GM21576 (cell line): ENCODE data around the gene STAT6.

Experiments used
- ATAC-seq: cut with Tn5 transposase; IDR thresholded peaks from one replicate; pipeline ENCODE4 v1.9.1; 2021; ENCODE audit warnings: mild to moderate bottlenecking, moderate library complexity; ENCODE audit not compliant: unreplicated experiment

STAT6 gene

DNA sequence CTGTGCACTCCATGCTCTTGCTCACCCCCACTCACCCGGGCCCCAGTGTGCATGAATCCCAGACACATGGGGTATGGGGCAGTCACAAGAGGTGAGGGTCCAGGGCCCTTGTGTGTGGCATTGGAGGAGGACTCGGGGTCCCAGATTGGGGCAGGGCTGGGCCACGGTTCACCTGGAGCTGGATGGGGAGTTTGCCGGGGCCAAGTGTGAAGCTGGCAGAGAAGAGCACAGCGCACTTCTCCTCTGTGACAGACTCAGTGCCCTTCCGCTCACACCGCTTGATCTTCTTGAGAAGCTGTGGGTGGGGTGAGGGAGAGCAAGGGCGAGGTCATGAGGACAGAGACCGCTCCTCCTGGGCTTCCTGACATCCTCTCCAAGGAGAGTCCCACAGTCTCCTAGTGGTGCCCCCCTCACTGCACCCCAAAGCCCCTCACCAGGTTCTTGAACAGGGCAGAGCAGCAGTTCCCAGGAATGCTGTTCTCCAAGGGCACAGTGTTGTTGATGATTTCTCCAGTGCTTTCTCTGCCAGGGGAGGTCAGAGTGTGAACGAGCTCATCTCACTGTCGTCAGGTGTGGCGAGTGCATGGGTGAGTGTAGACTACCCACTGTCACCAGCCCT lies 6.8 kb downstream of the STAT6 start:
- ATAC-seq: no peak

DNA sequence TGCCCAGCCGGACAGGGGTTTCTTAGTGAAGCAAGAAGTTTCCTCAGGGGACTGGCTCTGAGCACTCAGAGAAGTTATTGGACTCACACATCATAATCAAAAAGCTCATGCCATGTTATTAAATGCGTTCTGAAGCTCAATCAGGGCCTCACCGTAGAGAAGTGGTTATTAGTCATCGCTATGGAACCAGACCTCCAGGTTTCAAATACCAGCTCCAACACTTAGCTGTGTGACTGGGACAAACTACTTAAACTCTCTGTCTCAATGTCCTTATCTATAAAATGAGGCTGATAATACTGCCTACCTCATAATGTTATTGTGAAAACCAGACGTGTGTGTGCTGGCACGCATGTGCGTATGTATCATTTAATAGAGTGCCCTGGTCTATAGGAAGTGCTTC lies 7.3 kb downstream of the STAT6 start:
- ATAC-seq: no peak

DNA sequence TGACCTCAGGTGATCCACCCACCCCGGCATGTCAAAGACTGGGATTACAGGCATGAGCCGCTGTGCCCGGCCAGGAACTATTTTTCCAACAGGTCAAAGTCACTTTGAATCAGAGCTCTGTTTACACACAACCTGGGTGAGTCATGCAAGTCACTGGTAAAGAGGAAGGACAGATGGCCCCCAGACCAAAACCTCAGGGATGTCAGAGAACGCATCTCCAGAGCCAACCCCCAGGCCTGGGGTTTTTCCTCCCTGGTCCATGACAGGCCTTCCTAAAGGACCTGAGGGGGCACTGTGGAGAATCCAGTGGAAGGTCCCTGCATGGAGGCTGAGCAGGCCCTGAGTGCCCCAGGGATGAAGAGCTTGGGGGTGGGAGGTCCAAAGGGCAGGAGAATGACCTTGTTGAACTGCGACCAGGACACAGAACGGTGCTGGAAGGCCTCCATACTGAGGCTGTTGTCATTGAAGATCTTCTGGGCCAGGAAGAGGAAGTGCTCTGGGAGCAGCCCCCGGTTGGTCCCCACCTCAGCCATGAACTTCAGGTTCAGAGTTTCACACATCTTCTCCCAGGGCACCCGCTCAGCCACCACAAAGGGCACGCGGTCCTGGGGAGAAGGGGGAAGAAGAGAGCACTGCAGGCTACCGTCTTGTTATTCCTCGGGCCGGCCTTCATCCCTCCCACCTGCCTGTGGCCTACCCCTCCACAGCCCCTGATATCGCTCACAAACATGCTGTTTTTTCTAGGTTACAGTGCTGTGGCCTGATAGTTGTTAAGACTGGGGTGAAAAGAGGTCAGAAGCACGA lies 9.1 kb downstream of the STAT6 start:
- no peak for ATAC-seq

DNA sequence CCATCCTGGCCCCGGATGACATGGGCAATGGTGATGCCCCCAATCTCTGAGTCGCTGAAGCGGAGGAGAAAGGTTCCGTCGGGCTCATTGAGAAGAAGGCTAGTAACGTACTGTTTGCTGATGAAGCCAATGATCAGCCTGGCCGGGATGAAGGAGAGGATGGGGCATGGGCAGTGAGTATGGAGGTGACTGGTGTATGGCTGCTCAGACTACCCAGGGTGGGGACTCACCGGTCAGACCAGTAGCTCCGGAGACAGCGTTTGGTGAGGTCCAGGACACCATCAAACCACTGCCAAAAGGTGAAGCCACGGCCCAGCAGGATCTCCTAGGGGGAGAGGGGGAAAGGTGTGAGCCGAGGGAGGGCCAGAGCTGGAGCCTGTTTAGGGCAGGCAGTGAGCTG lies 11.4 kb downstream of the STAT6 start:
- no peak for ATAC-seq

DNA sequence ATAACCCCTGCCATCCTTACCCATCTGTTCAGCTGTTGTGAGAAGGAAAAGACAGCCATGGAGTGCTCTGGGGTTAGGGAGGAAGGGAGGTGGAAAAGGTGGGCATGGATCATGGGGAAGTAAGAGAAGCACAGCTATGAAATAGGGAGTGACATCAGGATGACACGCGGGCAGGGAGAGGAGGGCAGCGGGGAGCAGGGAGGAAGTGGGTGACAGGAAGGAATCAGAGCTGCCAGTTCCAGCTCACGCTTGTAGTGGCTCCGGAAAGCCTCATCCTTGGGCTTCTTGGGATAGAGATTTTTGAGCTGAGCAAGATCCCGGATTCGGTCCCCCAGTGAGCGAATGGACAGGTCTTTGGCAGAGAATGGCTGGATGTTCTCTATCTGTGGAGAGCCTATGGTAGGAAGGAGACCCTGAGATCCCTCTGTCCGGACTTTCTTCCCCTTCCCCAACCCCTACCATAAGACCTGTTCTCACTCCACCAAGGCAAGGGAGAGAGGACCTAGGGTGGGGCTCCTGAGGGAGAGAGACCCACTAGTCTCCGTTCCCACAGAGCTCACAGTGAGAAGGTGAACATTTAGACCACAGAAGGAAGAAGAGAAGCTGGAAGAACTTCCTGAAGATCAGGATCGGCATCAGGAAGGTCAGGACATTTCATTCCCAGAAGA lies 12.0 kb downstream of the STAT6 start:
- ATAC-seq: no peak

DNA sequence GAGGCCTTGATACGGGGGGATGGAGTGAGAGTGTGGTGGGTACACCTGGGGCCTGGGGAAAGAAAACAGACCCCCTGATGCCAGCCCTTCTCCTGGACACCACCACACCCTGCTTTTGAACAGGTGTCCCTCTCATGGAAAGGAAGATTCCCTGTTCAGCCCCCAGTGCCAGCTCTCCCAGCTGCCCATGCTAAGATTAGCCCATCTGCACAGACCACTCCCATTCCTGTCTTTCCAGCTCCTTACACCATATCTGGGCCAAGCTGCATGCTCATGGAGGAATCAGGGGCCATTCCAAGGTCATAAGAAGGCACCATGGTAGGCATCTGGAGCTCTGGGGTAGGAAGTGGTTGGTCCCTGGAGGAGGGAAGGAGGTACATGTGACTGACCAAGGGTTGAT lies 12.6 kb downstream of the STAT6 start:
- no peak for ATAC-seq

DNA sequence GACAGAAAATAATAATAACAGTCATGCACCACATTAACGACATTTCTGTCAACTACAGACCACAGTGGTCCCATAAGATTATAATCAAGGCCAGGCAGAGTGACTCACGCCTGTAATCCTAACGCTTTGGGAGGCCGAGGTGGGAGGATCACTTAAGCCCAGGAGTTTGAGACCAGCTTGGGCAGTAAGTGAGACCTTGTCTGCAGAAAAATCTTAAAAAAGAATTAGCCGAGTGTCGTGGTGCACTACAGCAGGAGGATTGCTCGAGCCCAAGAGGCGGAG lies 13.7 kb downstream of the STAT6 start:
- ATAC-seq: no peak

DNA sequence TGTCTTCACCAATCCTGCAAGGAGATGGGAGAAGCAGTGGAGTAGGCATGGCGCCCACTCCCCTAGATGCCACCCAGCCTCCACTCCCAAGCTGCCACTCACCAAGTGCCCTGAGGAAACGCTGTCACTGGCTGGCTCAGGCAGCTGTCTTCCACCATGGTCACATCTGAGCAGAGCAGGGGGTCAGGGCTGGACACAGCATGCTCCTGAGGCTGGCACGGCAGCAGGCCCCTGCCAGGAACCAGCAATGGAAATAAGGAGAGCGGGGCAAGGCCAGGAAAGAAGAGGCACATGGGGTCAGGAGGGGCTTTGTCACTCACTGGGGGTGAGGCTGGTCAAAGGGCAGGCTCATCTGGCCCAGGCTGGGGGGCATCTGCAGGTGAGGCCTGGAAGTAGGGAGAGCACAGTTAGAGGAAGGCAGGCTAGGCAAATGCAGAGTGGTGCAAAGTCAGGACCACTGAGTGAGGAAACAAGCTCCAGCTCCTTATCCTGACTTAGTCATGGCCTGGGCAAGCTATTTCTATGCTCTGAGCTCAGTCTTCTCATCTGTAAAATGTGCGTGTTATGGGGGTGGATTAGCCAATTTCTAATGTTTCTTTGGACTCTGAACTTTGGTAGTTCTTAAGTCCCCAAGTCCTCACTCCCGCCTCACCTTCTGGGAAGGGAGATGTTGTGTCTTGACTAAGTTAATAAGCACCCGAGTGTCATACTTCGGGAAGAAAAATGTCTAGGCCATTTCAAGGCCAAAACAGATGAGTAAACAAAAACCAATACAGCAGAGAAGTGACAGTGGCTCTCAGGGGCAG lies 14.2 kb downstream of the STAT6 start:
- ATAC-seq: no peak

GRCh38 chr12:57096099-57096572 lies 15.0 kb downstream of the STAT6 start:
- ATAC-seq: no peak

DNA sequence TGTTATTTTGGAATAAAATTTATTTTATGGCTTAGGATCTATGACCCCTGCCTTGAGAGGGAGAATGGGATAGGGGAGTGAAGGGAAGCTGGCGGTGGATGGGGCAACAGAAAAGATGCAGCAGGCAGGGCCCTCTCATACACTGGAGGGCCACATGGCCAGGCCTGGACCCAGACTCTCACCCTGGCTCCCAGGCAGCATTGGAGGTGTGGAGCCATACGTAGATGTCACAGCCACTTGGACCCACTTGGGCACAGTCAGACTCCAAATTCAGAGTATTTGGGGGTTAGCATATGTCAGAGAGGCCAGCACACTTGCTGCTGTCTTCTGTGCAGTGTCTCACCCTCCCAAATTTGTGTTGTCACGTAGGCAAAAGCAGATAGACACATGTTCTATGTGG lies 15.7 kb downstream of the STAT6 start:
- no peak for ATAC-seq

- ATAC-seq: no peak
Observed at GRCh38 chr12:57094208-57095160, 16.7 kb downstream of the STAT6 start.

- ATAC-seq: no peak
Observed at GRCh38 chr12:57093415-57094207, 17.6 kb downstream of the STAT6 start.

DNA sequence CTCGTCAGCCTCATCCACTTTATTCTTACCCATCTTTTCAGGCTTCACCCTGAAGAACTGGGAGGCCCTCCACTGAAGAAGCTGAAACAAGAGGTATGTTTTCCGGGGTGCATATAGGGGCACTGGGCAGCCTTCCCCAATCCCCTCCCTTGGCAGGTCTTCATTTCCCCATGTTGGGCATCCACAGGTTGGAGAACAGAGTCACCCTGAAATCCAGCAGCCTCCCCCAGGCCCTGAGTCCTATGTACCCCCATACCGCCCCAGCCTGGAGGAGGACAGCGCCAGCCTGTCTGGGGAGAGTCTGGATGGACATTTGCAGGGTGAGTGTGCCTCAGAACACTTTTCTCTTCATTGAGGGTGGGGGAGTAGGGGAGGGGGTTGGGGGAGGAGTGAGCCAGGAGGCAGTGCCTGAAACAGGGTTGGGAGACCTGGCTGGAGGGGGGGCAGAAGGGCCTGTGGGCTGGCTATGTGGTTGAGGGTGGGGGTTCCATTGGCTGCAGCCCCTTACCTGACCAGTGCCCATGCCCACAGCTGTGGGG lies 18.2 kb downstream of the STAT6 start:
- ATAC-seq: no peak

DNA sequence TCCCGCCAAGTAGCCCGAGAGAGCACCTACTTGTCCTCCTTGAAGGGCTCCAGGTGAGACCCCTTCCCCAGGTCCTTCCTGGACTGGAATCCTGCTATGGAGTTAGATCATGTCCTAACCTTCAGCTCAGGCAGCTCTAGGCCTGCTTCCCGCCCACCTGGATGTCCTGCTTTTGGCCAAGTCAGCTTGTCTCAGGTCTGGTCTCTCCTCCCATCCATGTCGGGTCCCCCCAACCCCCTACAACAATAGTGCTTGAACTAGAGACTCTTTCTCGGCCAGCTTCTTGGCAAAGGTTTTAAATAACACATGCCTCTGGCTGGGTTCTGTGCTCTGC lies 18.7 kb downstream of the STAT6 start:
- ATAC-seq: no peak

DNA sequence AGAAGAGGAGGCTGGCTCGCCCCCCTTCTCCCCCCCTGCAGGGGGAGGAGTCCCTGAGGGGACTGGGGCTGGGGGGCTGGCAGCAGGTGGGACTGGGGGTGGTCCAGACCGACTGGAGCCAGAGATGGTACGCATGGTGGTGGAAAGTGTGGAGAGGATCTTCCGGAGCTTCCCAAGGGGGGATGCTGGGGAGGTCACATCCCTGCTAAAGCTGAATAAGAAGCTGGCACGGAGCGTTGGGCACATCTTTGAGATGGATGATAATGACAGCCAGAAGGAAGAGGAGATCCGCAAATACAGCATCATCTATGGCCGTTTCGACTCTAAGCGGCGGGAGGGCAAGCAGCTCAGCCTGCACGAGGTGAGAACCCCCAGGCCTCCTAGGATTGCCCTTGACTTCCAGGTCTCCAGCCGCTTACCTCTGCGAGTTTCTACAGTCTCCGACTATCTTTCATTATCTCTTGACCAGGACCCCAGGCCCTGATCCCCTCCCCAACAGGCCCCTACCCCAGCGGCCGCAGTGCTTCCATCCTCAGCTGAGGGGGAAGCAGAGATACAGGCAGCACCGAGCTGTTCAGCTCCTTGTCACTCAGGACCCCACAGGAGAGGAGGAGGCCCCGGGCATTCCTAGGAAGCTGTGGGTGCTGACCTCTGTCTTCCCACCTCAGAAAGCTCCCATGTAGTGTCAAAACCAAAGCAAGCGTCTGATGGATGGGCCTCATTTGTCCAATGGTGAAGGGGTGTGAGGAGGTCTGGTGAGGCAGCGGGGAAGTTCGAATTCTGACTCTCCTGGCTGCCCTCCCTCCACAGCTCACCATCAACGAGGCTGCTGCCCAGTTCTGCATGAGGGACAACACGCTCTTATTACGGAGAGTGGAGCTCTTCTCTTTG lies 19.3 kb downstream of the STAT6 start:
- ATAC-seq: no peak

DNA sequence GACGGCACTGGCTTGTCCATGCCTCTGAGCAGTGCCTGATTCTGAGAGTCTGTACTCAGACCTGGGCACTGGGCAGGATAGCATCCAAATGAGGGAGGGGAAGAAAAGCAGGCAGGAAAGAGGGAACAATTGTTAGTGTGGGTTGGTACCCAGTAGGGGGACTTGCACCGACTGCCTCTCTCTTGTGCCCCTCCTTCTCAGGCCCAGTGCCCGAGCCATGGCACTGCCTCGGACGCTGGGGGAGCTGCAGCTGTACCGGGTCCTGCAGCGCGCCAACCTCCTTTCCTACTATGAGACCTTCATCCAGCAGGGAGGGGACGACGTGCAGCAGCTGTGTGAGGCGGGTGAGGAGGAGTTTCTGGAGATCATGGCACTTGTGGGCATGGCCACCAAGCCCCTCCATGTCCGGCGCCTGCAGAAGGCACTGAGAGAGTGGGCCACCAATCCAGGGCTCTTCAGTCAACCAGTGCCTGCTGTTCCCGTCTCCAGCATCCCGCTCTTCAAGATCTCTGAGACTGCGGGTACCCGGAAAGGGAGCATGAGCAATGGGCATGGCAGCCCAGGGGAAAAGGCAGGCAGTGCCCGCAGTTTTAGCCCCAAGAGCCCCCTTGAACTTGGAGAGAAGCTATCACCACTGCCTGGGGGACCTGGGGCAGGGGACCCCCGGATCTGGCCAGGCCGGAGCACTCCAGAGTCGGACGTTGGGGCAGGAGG lies 20.1 kb downstream of the STAT6 start:
- no peak for ATAC-seq

GRCh38 chr12:57090490-57090889 lies 20.7 kb downstream of the STAT6 start:
- no peak for ATAC-seq
